DMS53 treated with DMSO at 0.1 percent for 48 hours (cell line): ENCODE results near the gene ITGAD.

Experiments
- DNase-seq: peaks from one replicate; lab custom pipeline; 2025; ENCODE audit not compliant: unreplicated experiment; lab: John Stamatoyannopoulos, UW

The ITGAD gene

DNA sequence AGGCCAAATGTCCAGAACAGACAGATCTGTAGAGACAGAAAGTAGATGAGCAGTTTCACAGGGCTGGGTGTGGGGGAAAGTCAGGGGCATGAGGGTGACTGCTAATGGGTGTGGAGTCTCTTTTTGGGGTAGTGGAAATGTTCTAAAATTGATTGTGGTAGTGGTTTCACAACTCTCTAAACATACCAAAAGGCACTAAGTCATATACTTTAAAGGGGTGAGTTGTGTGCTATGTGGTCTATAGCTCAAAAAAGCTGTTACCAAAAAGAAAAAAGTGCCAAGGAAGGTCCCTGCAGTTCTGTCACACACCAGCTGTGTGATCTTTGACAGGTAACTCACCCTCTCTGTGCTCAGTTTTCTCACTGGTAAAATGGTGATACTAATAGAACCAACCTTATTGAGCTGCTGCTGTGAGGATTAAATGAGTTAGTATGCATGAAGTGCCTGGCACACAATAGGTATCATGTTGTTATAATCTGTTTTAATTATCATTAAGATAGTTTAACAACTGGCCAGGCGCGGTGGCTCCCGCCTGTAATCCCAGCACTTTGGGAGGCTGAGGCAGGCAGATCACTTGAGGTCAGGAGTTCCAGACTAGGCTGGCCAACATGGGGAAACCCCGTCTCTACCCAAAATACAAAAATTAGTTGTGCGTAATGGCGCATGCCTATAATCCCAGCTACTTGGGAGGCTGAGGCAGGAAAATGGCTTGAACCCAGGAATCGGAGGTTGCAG, 27.8 kb upstream of the ITGAD start:
- no peak for DNase-seq

DNA sequence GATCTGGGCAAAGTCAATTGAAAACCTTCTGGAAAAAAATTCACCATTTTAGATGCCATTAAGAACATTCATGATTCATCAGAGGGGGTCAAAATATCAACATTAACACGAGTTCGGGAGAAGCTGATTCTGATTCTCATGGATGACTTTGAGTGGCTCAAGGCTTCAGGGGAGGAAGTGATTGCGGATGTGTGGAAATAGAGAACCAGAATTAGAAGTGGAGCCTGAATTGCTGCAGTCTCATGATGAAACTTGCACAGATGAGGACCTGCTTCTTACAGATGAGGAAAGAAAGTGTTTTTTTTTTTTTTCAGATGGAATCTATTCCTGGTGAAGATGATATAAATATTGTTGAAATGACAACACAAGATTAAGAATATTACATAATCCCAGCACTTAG, 25.3 kb upstream of the ITGAD start:
- DNase-seq, result no peak

DNA sequence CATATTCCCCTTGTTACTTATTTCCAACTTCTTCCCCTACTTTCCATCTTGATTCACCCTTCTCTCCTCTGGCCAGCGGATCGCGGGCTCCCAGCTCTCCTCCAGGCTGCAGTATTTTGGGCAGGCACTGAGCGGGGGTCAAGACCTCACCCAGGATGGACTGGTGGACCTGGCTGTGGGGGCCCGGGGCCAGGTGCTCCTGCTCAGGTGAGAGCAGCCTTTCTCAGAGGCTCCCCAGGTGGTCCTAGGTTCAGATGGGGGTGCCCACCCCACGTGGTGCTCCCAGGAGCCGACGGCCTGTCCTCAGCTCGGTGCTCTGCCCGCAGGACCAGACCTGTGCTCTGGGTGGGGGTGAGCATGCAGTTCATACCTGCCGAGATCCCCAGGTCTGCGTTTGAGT, 22.1 kb upstream of the ITGAD start:
- no peak for DNase-seq

DNA sequence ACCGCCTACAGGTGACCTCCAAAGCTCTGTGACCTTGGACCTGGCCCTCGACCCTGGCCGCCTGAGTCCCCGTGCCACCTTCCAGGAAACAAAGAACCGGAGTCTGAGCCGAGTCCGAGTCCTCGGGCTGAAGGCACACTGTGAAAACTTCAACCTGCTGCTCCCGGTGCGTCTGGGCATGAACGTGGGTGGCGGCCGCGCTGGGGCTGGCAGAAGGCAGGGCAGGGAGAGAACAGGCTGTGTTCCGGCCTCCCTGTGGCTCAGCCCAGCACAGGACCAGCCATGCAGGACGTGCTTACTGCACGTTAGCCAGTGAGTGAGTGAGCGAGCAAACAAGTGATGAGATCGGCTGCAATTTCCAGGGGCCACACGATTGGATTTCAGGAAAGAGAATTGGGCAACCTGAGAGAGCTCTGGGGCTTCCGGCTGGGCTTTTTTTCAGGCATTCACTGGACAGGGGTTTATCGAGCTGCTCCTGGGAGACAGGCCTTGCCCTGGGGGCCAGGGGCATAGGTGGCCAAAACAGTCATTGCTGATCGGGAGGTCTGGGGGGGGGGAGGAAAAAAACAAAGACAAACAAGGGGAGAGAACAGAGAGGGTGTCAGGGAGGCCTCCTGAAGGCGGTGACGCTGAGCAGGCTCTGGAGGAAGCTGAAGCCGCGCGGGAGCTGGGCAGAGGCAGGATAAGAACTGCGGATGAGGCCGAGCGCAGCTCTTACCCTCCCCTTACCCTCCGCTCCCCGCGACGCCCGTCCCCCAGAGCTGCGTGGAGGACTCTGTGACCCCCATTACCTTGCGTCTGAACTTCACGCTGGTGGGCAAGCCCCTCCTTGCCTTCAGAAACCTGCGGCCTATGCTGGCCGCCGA, 21.3 kb upstream of the ITGAD start:
- DNase-seq, result no peak

DNA sequence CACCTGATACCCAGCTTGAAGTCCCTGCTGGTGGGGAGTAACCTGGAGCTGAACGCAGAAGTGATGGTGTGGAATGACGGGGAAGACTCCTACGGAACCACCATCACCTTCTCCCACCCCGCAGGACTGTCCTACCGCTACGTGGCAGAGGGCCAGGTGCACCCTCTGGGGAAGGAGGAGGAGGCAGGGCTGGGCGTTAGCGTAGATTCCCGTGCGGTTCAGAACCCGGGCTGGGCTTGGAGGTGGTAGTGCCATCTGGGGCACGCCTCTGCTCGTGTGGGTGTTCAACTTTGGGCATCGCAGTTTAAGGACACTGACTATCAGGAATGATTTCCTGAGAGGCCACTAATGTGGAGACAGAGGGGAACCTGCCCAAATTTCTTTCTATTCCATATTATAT, 19.9 kb upstream of the ITGAD start:
- DNase-seq, result no peak

DNA sequence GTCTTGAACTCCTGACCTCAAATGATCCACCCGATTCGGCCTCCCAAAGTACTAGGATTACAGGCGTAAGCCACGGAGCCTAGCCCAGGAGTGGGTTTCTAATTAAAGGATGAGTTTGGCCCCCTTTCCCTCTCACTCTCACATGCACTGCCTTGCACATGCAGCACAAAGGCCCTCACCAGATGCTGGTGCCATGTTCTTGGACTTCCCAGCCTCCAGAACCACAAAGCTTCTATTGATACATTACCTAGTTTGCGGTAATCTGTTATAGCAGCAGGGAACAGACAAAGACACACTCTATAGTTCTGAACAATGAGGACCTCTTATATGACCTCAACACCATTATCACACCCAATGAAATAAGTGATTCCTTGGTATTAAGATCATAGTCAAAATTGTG, 17.9 kb upstream of the ITGAD start:
- no peak for DNase-seq

DNA sequence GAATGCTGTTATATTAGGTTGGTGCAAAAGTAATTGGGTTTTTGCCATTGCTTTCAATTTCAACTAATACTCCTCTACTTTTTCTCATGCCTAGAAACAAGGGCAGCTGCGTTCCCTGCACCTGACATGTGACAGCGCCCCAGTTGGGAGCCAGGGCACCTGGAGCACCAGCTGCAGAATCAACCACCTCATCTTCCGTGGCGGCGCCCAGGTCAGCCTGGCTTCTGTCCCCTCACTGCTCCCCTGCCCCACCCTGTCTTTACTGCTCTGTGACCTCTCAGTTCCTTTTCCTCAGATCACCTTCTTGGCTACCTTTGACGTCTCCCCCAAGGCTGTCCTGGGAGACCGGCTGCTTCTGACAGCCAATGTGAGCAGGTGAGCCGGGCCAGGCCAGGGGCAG, 16.4 kb upstream of the ITGAD start:
- no peak for DNase-seq

DNA sequence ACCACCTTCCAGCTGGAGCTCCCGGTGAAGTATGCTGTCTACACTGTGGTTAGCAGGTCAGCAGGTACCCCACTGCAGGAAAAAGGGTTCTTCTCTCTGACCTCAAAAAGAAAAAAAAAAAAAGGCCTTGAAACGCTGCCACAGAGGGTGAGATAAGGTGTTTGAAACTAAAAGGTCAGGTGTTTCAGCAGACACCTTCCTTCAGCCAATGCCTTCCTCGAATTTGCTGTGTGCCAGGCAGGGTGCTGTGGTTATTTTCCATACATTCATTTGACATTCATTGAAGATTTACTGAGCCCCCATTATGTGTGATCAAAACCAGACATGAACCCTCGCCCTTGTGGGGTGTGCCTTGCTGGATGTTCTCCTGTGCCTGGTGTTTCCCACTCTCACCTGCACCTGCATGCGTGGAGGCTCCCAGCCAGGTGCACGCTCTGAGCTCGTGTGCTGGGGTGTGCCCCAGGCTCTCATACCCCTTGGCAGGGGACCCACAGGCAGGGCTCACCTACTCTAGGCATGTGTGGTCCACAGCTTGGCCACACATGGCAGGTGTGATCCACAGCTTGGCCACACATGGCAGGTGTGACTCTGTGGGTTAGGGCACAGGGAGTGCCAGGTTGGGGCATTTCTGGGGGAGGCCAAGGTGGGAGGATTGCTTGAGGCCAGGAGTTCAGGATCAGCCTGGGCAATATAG, 15.8 kb upstream of the ITGAD start:
- no peak for DNase-seq

DNA sequence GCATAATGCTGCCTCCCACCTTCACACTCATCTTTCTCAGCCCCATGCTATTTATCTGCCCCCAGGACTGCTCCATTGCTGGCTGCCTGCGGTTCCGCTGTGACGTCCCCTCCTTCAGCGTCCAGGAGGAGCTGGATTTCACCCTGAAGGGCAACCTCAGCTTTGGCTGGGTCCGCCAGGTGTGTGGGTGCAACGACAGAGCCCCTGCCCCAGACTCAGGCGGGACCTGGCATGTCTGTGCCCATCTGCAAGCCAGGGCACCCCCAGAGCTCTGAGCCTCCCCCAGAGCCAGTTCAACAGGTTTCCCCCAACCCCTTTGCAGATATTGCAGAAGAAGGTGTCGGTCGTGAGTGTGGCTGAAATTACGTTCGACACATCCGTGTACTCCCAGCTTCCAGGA, 12.9 kb upstream of the ITGAD start:
- DNase-seq, result no peak

DNA sequence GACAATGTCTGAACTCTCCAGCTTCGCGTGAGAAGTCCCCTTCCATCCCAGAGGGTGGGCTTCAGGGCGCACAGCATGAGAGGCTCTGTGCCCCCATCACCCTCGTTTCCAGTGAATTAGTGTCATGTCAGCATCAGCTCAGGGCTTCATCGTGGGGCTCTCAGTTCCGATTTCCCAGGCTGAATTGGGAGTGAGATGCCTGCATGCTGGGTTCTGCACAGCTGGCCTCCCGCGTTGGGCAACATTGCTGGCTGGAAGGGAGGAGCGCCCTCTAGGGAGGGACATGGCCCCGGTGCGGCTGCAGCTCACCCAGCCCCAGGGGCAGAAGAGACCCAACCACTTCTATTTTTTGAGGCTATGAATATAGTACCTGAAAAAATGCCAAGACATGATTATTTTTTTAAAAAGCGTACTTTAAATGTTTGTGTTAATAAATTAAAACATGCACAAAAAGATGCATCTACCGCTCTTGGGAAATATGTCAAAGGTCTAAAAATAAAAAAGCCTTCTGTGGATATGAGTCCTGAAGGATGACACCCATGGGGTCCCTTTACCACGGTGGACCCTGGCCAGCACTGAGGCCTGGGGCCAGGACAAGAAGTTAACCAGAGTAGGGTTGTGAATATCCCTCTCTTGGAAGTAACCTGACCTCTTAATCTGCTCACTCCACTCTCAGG, 10.5 kb upstream of the ITGAD start:
- DNase-seq, result no peak

DNA sequence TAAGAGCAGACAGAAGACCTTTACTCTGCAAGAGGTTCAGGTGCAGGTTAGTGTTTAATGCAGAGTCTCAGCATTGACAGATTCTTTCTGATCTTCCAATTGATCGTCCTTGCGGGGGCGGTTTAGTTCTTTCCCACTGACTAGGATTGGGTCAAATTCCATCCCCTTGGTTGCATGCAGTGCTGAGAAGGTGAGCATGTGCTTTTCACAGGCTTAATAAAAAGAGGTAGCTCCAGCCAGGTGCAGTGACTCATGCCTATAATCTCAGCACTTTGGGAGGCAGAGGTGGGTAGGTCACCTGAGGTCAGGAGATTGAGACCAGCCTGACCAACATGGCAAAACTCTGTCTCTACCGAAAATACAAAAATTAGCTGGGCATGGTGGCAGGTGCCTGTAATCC, 7.5 kb upstream of the ITGAD start:
- no peak for DNase-seq

DNA sequence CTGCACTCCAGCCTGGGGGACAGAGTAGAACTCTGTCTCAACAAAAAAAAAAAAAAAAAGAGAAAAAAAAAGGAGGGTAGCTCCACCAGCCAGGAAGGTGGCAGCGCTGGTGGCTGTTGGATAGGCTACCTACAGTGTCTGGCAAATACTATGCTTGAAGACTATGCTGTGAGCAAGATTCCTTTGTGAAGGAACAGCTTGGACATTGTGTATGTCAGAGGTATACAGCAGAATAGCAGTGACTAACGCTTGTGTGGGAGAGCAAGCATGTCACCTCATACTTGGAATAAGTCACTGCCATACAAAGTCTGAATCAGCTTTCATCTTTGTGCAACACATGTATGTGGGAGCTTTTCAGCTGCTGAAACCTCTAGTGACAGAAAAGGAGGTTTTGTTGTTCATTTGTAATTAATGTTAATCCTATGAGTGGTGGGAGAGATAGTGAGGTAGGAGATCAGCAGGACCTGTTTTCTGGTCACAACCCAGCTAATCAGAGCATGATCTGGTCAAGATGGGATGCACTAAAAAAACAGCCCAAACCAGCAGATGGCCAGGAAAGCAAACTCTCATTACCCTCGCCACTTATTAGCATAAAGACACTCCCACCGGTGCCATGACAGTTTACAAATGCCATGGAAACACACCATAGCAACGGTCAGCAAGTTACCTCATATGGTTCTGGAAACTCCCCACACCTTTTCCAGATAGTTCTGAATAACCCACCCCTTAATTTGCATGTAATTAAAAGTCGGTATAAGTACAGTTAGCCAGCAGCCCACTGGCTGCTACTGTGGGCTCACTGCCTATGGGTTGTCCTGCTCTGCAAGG, 6.8 kb upstream of the ITGAD start:
- no peak for DNase-seq

DNA sequence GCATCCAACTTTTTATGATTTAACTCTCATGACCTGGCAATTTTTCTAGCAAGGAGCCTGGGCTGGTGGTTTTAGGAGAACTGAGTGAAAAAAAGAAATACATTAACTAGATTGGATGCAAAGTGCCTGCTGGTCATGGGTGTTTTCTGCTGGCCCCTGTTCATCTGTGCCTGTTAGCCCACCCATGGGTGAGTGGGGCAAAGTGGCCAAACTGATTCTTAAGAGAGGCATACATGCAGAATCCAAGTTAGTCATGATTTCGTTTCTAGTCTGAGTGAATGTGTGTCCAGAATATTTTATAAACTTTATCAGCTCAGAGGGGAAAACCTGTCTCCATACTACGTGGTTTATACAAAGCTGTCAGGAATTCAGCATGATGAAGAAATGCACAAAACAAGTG, 4.6 kb upstream of the ITGAD start:
- DNase-seq, result no peak

DNA sequence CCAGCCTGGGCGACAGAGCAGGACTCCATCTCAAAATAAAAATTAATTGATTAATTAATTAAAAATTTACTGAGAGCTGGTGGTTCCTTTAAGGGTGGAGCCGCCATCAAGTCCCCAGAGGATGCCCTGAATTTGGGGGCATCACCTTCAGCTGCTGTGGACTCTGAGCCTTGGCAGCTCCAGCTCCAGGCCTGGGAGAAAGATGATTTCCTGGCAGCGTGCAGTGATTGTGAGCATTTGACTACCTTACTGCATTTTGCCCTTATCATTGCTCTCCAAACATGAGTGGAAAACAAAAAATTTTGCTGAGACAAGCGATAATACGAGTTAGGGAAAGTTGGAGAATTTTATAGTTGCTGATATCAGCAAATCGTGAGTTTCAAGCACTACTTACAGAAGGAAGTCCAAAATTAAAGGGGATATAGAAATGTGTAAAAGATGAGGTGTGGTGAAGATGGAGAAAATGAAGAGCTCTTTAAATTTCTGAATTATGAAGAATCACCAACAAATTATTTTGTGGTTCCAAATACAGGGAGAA, 2.6 kb upstream of the ITGAD start:
- no peak for DNase-seq

DNA sequence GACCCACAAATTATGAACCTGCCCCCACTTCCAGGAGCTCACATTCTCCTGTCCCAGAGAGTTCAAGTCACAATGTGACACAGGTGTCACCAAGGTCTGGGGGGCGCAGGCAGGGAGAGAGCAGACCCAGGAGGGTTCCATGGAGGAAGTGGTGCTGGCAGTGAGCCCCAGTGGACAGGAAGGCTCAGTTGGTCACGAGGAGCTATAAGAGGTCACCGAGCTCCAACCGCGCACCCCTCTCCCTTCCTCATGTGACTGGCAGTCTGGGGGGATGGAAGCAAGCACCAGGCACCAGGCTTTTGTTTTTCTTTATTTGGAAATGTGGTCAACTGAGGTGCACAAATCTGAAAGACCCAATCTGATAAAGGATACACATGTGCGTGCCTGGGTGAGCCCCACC, 2.5 kb downstream of the ITGAD start:
- DNase-seq, result no peak

DNA sequence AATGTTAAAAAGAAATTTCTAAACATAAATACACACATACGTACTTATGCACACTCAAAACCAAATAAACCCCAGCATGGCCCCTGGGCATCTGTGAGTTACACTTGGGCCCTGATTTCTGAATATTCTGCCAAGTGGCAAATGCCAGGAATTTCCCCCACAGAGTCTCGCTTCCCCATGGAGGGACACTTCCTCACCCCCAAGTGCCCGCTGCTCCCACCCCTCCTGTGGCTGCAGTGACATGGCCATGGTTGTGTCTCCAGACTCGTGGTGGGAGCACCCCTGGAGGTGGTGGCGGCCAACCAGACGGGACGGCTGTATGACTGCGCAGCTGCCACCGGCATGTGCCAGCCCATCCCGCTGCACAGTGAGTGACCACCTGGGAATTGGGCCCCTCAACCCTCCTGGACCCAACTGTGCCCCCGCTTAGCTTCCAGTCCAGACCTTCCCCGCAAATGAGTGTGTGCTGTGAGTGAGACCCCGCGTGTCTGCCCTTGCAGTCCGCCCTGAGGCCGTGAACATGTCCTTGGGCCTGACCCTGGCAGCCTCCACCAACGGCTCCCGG, 4.0 kb downstream of the ITGAD start:
- DNase-seq, result no peak

DNA sequence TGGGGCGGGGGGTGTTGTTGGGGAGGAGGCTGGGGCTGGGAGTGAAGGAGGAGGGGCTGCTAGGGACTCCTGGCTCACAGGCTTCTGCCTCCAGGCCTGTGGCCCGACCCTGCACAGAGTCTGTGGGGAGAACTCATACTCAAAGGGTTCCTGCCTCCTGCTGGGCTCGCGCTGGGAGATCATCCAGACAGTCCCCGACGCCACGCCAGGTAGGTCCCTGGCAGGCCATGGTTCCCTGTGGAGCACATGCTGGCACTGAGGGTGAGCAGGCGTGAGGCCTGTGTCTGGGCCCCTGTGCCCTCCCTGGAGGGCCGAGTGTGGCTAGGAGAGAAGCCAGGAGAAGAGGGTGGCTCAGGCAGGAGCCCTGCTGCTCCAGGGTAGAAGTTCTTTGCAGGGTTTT, 4.6 kb downstream of the ITGAD start:
- no peak for DNase-seq

DNA sequence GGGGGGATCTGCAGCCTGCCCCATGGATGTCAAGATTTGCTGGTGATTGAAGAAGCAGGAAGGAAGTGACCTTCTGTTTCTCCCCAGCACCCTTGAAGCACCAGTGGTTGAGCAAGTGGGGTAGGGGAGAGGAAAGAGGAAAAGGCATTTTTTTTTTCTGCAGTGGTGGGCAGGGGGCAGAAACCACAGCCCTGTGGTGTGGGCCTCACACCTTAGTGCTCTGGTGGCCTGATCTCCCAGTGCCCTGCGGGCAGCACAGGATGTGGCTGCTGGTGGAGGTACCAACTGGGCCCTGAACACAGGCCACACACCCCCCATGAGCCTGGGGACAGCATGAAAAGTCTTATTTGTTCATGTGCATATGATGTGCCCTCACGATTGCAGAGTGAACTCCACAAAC, 7.1 kb downstream of the ITGAD start:
- no peak for DNase-seq

DNA sequence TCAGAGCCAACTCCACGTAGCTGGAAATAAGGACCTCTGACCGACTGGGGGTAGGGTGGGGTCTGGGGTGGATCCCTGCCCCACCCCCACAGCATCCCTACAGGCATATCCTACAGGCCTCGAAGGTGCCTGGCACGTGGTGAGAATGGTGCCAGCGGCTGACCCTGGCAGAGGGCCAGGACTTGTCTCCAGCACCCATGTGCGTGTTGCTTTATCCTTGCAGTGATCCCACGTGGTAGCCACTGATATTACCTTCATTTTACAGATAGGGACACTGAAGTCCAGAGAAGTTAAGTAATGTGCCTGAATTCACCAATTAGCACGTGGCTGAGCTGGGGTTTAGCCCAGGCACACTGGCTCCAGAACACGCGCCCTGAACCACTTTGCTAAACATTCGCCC, 8.3 kb downstream of the ITGAD start:
- no peak for DNase-seq

DNA sequence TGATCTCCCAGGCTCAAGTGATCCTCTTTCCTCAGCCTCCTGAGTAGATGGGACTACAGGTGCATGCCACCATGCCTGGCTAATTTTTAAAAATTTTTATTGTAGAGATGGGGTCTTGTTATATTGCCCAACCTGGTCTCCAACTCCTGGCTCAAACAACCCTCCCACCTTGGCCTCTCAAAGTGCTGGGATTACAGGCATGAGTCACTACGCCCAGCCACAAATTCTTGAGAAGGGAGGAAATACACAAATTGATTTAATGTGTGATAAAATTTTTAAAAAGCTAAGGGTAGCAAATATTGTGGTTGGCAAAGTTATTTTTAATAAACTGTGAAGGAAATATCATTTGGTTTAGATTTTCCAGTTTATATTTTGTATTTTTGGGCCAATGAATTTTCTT, 9.6 kb downstream of the ITGAD start:
- DNase-seq, result no peak
